NCI-H345 treated with DMSO at 0.1 percent for 48 hours (cell line): ENCODE results near the gene TFF3.

Source experiments
- DNase-seq: peaks from one replicate; lab custom pipeline; 2025; ENCODE audit not compliant: unreplicated experiment; lab: John Stamatoyannopoulos, UW

TFF3 gene

GRCh38 chr21:42347601-42348327 lies 32.6 kb upstream of the TFF3 start:
- DNase-seq, result no peak

- DNase-seq, result no peak
These were observed 31.8 kb upstream of the TFF3 start for GRCh38 chr21:42346866-42347600.

- DNase-seq, result no peak
These were observed 31.2 kb upstream of the TFF3 start for GRCh38 chr21:42346441-42346840.

- DNase-seq, result no peak
These were observed 29.4 kb upstream of the TFF3 start for GRCh38 chr21:42344631-42345030.

GRCh38 chr21:42343963-42344510 lies 28.8 kb upstream of the TFF3 start:
- DNase-seq, result no peak

- DNase-seq, result no peak
These were observed 28.3 kb upstream of the TFF3 start for GRCh38 chr21:42343556-42343955.

- DNase-seq, result no peak
These were observed 27.9 kb upstream of the TFF3 start for GRCh38 chr21:42343101-42343500.

GRCh38 chr21:42341776-42342542 lies 26.8 kb upstream of the TFF3 start:
- peak; percentile 83 for DNase-seq

GRCh38 chr21:42340187-42341050 lies 25.2 kb upstream of the TFF3 start:
- DNase-seq, result no peak

- DNase-seq, result no peak
These were observed 23.8 kb upstream of the TFF3 start for GRCh38 chr21:42338729-42339715.

GRCh38 chr21:42337830-42338728 lies 22.9 kb upstream of the TFF3 start:
- DNase-seq, result peak; percentile 97

- no peak for DNase-seq
These were observed 22.1 kb upstream of the TFF3 start for GRCh38 chr21:42337276-42337675.

- no peak for DNase-seq
These were observed 20.8 kb upstream of the TFF3 start for GRCh38 chr21:42336054-42336453.

- no peak for DNase-seq
These were observed 17.5 kb upstream of the TFF3 start for GRCh38 chr21:42332557-42333317.

GRCh38 chr21:42331660-42332059 lies 16.5 kb upstream of the TFF3 start:
- no peak for DNase-seq

- no peak for DNase-seq
These were observed 15.5 kb upstream of the TFF3 start for GRCh38 chr21:42330380-42331371.
